Activated CD4-positive, alpha-beta T cell treated with anti-CD3 and anti-CD28 coated beads, Interleukin-2, amount 10 ng/mL, durations not matched to agents 7 days and 5 days (primary cell): ENCODE results near the gene LMTK2. TPM values are rescaled to one million over a fixed set of nuclear protein-coding genes. Genes with fewer than 3 reads are reported as not detected.

ENCODE experiments used
- CTCF ChIA-PET: fragments of 350-600 bp; sonication (Branson Sonifier 250); formaldehyde crosslinking; loops from one replicate; lab custom pipeline; 2021; ENCODE audit warnings: antibody characterized with exemption; lab: Charles Lee
- POLR2A ChIA-PET: fragments of 350-600 bp; sonication (Branson Sonifier 250); formaldehyde crosslinking; loops from one replicate; lab custom pipeline; 2021; ENCODE audit warnings: antibody characterized with exemption; lab: Charles Lee
- DNase-seq: peaks from one replicate; pipeline ENCODE4 v3.0.0-alpha.2; 2020
- H3K27ac Mint-ChIP-seq: one replicate; pipeline ENCODE4 v1.8.0; 2021; ENCODE audit warnings: mild to moderate bottlenecking, moderate library complexity, mixed read lengths
- H3K27me3 Mint-ChIP-seq: one replicate; pipeline ENCODE4 v1.8.0; 2021; ENCODE audit warnings: mixed read lengths
- H3K36me3 Mint-ChIP-seq: one replicate; pipeline ENCODE4 v1.8.0; 2021; ENCODE audit warnings: low read depth, mixed read lengths
- H3K4me1 Mint-ChIP-seq: one replicate; pipeline ENCODE4 v1.8.0; 2021; ENCODE audit warnings: mixed read lengths
- H3K4me3 Mint-ChIP-seq: one replicate; pipeline ENCODE4 v1.8.0; 2021; ENCODE audit warnings: mild to moderate bottlenecking, moderate library complexity, mixed read lengths
- H3K9me3 Mint-ChIP-seq: one replicate; pipeline ENCODE4 v1.8.0; 2021; ENCODE audit warnings: mixed read lengths
- total RNA-seq, 2 experiments: library from RNA; stranded (reverse); gene quantifications; one replicate each; pipeline ENCODE4 v1.2.3, GENCODE V29; 2021

The LMTK2 gene
- total RNA-seq, 2 experiments from 2014 or later = 12.8 to 15.5 TPM

DNA sequence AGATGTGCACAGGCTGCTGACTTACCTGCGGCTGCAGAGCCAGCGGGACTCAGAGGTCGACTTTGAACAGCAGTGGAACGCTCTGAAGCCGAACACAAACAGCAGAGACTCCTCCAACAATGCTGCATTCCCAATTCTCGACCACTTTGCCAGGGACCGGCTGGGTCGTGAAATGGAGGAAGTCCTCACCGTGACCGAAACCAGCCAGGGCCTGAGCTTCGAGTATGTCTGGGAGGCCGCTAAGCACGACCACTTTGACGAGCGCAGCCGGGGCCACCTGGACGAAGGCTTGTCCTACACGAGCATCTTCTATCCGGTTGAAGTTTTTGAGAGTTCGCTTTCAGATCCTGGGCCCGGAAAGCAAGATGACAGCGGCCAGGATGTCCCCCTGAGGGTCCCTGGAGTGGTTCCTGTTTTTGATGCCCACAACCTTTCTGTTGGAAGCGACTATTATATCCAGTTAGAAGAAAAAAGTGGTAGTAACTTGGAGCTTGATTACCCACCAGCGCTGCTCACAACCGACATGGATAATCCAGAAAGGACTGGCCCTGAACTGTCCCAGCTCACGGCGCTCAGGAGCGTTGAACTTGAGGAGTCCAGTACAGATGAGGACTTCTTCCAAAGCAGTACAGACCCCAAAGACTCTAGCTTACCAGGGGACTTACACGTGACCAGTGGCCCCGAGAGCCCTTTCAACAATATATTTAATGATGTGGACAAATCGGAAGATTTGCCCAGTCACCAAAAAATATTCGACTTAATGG lies 85.2 kb downstream of the LMTK2 start:
- Mint-ChIP-seq H3K27ac (no peak overlapping the region), H3K4me1 (peaks cover 13% of the 10 kb centered on the region), H3K4me3 (no peak overlapping the region), H3K27me3 (no peaks in the 10 kb centered on the region), H3K36me3 (peaks cover 35% of the 10 kb centered on the region), H3K9me3 (no peaks in the 10 kb centered on the region)
- CTCF ChIA-PET = interaction anchor here (0.6 kb wide), 1 partner anchor 1411 kb away, joined by 3 read pairs; no protein-coding TSS in a partner anchor
- POLR2A ChIA-PET = no interaction called here
- DNase-seq = no peak

- CTCF ChIA-PET = interaction anchor here (0.6 kb wide), 1 partner anchor 1410 kb away, joined by 3 read pairs; no protein-coding TSS in a partner anchor
- no peaks in the 10 kb centered on the region for H3K9me3 Mint-ChIP-seq
- POLR2A ChIA-PET = interaction anchor here (0.7 kb wide), 1 partner anchor 74 kb away, joined by 7 read pairs; no protein-coding TSS in a partner anchor
- no peaks in the 10 kb centered on the region for H3K27me3 Mint-ChIP-seq
- no peak for DNase-seq
- H3K27ac Mint-ChIP-seq = no peak overlapping the region
- peaks cover 37% of the 10 kb centered on the region for H3K36me3 Mint-ChIP-seq
- H3K4me1 Mint-ChIP-seq = peaks cover 13% of the 10 kb centered on the region
- H3K4me3 Mint-ChIP-seq = no peak overlapping the region
Observed at GRCh38 chr7:98192781-98193457, 86.3 kb downstream of the LMTK2 start.

DNA sequence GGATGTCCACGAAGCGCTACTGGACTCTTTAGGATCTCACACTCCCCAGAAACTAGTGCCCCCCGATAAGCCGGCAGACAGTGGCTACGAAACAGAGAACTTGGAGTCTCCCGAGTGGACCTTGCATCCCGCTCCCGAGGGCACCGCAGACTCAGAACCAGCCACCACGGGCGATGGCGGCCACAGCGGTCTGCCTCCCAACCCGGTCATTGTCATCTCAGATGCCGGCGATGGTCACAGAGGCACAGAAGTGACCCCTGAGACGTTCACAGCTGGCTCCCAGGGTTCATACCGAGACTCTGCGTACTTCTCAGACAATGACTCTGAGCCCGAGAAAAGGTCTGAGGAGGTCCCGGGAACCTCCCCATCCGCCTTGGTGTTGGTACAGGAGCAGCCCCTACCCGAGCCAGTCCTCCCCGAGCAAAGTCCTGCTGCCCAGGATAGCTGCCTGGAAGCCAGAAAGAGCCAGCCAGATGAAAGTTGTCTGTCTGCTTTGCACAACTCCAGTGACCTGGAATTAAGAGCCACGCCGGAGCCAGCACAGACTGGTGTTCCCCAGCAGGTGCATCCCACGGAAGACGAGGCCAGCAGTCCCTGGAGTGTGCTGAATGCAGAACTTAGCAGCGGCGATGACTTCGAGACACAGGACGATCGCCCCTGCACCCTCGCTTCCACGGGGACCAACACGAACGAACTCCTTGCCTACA lies 87.0 kb downstream of the LMTK2 start:
- peaks cover 13% of the 10 kb centered on the region for H3K4me1 Mint-ChIP-seq
- ChIA-PET CTCF (no interaction called here), POLR2A (interaction anchor here (0.7 kb wide), 1 partner anchor 74 kb away, joined by 7 read pairs; no protein-coding TSS in a partner anchor)
- peaks cover 37% of the 10 kb centered on the region for H3K36me3 Mint-ChIP-seq
- H3K4me3 Mint-ChIP-seq = no peak overlapping the region
- H3K27me3 Mint-ChIP-seq = no peaks in the 10 kb centered on the region
- H3K27ac Mint-ChIP-seq = no peak overlapping the region
- DNase-seq = no peak
- H3K9me3 Mint-ChIP-seq = no peaks in the 10 kb centered on the region

- Mint-ChIP-seq H3K27ac (no peak overlapping the region), H3K9me3 (peaks cover 3% of the 10 kb centered on the region), H3K4me1 (peaks cover 12% of the 10 kb centered on the region), H3K4me3 (no peak overlapping the region), H3K27me3 (no peaks in the 10 kb centered on the region), H3K36me3 (peaks cover 36% of the 10 kb centered on the region)
- POLR2A ChIA-PET = no interaction called here
- no peak for DNase-seq
- CTCF ChIA-PET = interaction anchor here (0.6 kb wide), 1 partner anchor 13 kb away, joined by 3 read pairs; no protein-coding TSS in a partner anchor
Observed at GRCh38 chr7:98194186-98194585, 87.5 kb downstream of the LMTK2 start.

- DNase-seq = no peak
- CTCF ChIA-PET = interaction anchor here (0.6 kb wide), 2 partner anchors 14 to 75 kb away, joined by 3 to 5 read pairs; no protein-coding TSS in a partner anchor
- Mint-ChIP-seq H3K4me1 (peaks cover 6% of the 10 kb centered on the region), H3K27ac (no peak overlapping the region), H3K4me3 (no peak overlapping the region), H3K9me3 (peaks cover 5% of the 10 kb centered on the region), H3K36me3 (peaks cover 31% of the 10 kb centered on the region), H3K27me3 (no peaks in the 10 kb centered on the region)
- POLR2A ChIA-PET = no interaction called here
Observed at GRCh38 chr7:98194672-98195457, 88.2 kb downstream of the LMTK2 start.

GRCh38 chr7:98196706-98197605 lies 90.3 kb downstream of the LMTK2 start:
- Mint-ChIP-seq H3K4me1 (peaks cover 24% of the 10 kb centered on the region), H3K27me3 (no peaks in the 10 kb centered on the region), H3K36me3 (peaks cover 33% of the 10 kb centered on the region), H3K4me3 (no peak overlapping the region), H3K27ac (no peak overlapping the region), H3K9me3 (peaks cover 5% of the 10 kb centered on the region)
- no peak for DNase-seq
- ChIA-PET CTCF (interaction anchor here (1.0 kb wide), 1 partner anchor 22 kb away, joined by 3 read pairs; no protein-coding TSS in a partner anchor), POLR2A (no interaction called here)

DNA sequence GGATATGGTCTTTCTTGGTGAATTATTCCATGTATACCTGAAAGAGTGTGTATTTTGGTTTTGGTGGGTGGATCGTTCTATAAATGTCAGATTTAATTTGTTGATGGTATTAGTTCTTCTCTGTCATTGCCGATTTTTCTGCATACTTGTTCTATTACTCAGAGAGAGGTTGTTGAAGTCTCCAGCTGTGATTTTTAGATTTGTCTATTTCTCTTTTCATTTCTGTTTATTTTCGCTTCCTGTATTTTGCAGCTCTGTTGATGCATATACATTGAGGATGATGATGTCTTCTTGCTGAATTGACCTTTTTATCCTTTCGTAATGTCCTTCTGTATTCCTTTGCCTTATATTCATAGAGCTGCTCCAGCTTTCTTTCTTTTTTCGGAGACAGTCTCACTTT lies 92.5 kb downstream of the LMTK2 start:
- ChIA-PET POLR2A (no interaction called here), CTCF (interaction anchor here (1.8 kb wide), 1 partner anchor 29 kb away, joined by 4 read pairs; no protein-coding TSS in a partner anchor)
- H3K9me3 Mint-ChIP-seq = peaks cover 5% of the 10 kb centered on the region
- peaks cover 46% of the 10 kb centered on the region for H3K4me1 Mint-ChIP-seq
- no peak overlapping the region for H3K4me3 Mint-ChIP-seq
- peaks cover 38% of the 10 kb centered on the region for H3K36me3 Mint-ChIP-seq
- DNase-seq = no peak
- H3K27ac Mint-ChIP-seq = no peak overlapping the region
- no peaks in the 10 kb centered on the region for H3K27me3 Mint-ChIP-seq

GRCh38 chr7:98200364-98200763 lies 93.7 kb downstream of the LMTK2 start:
- Mint-ChIP-seq H3K36me3 (peaks cover 40% of the 10 kb centered on the region), H3K27ac (no peak overlapping the region), H3K4me3 (no peak overlapping the region), H3K4me1 (peaks cover 50% of the 10 kb centered on the region), H3K27me3 (no peaks in the 10 kb centered on the region), H3K9me3 (peaks cover 5% of the 10 kb centered on the region)
- no peak for DNase-seq
- ChIA-PET POLR2A (no interaction called here), CTCF (no interaction called here)

- CTCF ChIA-PET = interaction anchor here (1.0 to 3.1 kb wide), 2 partner anchors 10 to 97 kb away, joined by 3 to 8 read pairs; no protein-coding TSS in a partner anchor
- Mint-ChIP-seq H3K4me1 (peaks cover 50% of the 10 kb centered on the region), H3K27ac (peak overlapping the region; percentile 93), H3K9me3 (peaks cover 5% of the 10 kb centered on the region), H3K36me3 (peaks cover 44% of the 10 kb centered on the region), H3K4me3 (peak overlapping the region; percentile 68), H3K27me3 (no peaks in the 10 kb centered on the region)
- POLR2A ChIA-PET = interaction anchor here (1.2 kb wide), 1 partner anchor 48 kb away, joined by 6 read pairs; no protein-coding TSS in a partner anchor
- DNase-seq = peak; percentile 83
Observed at GRCh38 chr7:98202367-98203195, 95.9 kb downstream of the LMTK2 start.

- peaks cover 50% of the 10 kb centered on the region for H3K4me1 Mint-ChIP-seq
- peaks cover 37% of the 10 kb centered on the region for H3K36me3 Mint-ChIP-seq
- DNase-seq = no peak
- no peaks in the 10 kb centered on the region for H3K27me3 Mint-ChIP-seq
- ChIA-PET POLR2A (interaction anchor here (1.2 kb wide), 1 partner anchor 47 kb away, joined by 6 read pairs; no protein-coding TSS in a partner anchor), CTCF (interaction anchor here (3.1 kb wide), 1 partner anchor 9 kb away, joined by 8 read pairs; no protein-coding TSS in a partner anchor)
- peaks cover 5% of the 10 kb centered on the region for H3K9me3 Mint-ChIP-seq
- H3K27ac Mint-ChIP-seq = peak overlapping the region; percentile 67
- peak overlapping the region; percentile 68 for H3K4me3 Mint-ChIP-seq
Observed at GRCh38 chr7:98203261-98203963, 96.8 kb downstream of the LMTK2 start.
